ENCODE results near the gene MLLT6. TPM values are rescaled to one million over a fixed set of nuclear protein-coding genes. Genes with fewer than 3 reads are reported as not detected.

MLLT6 gene
- total and polyA plus RNA-seq, 10 of the 15 experiments (the other 5 are each of a cell fraction or from before 2014, with no cell fraction given), result 4.8 to 105 (median 36.3) TPM

DNA sequence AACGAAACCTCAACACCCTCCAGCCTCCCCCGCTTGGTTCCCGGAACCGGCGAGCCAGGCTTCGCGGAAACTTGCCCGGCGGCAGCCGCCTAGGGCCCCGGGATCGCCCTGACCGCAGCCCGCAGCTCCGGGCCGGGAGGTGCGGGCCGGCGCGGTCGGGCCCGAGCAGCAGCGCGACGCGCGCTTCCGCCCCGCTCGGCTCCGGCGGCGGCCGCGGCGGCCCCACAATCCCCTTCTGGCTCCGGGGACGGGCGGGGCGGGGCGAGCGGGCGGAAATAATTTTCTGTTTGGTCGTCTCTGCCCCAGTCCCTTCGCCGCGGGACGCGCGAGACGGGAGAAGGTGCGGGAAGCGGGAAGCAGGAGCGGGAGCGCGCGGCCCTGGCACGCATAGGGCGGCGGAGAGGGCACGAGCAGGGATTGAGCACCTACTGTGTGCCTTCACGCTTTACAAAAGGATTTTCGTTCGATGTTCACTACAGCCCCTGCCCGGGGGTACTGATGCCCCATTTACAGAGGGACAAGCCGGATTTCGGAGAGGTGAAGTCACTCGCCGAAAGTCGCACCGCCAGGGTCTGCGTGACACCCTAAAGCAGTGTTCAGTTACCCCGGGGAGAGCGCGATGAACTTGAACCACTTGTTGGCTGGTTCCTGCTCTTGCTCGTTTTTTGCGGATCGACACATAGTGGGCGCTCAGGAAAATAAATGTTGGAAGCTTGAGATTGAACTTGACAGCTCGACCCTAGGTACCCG, 2.7 kb upstream of the MLLT6 start:
- WGBS (ENCODE audit: insufficient coverage, insufficient replicate concordance, low lambda C conversion rate, missing lambda C conversion rate), result 1% methylated on average over 66 of the region's 81 CpGs
- RAD21 ChIA-PET (ENCODE audit: unreplicated experiment), result interaction anchor here (1.5 to 2.0 kb wide), 2 partner anchors 22 to 25 kb away, joined by 3 to 13 read pairs; no protein-coding TSS in a partner anchor
- Histone ChIP-seq H3K9ac (ENCODE audit: control insufficient read depth, insufficient read depth, low read length) (peak overlapping the region; percentile 100), H2AFZ (ENCODE audit: control insufficient read depth, low read depth, low read length) (peak overlapping the region; percentile 35; the same call in 1 of the 2 replicates), H3K79me2 (ENCODE audit: control insufficient read depth, insufficient read depth, low read length) (peaks cover 44% of the 10 kb centered on the region), H4K20me1 (ENCODE audit: control insufficient read depth, insufficient read depth) (no peaks in the 10 kb centered on the region), H3K27ac (ENCODE audit: control insufficient read depth, insufficient read depth) (peak overlapping the region; percentile 100), H3K4me1 (ENCODE audit: control insufficient read depth, insufficient read depth, low read length) (peaks cover 27% of the 10 kb centered on the region), H3K36me3 (ENCODE audit: control insufficient read depth in 2 of 2, insufficient read depth in 2 of 2, low read length in 1 of 2) (peaks cover 0 to 2% of the 10 kb centered on the region in 2 experiments; a peak in 1 of 4 replicates), H3K27me3 (replicated peaks in 1 of 2; ENCODE audit: control insufficient read depth in 2 of 2, insufficient read depth in 2 of 2, low read length in 1 of 2) (no peaks in the 10 kb centered on the region), H3K4me2 (ENCODE audit: control insufficient read depth, insufficient read depth) (peak overlapping the region; percentile 99), H3K9me3 (replicated peaks; ENCODE audit: control insufficient read depth, insufficient read depth, low read length) (no peaks in the 10 kb centered on the region), H3K4me3 (peak overlapping the region; percentile 91)
- ATAC-seq (peak; percentile 38), DNase-seq (ENCODE audit: low read depth, low spot score) (no peak), FAIRE-seq (no peak)
- POLR2A ChIA-PET, result interaction anchor here (1.3 to 2.0 kb wide), 4 partner anchors 16 to 50 kb away, joined by 5 to 7 read pairs (median 6); partner anchors contain the start of gene PSMB3
- SMC1A ChIA-PET (ENCODE audit: uncharacterized antibody, unreplicated experiment), result interaction anchor here (1.5 to 1.6 kb wide), 3 partner anchors 9 to 144 kb away, joined by 3 to 5 read pairs (median 4); partner anchors contain the start of gene EPOP
- CTCF ChIA-PET, result interaction anchor here (1.2 kb wide), 1 partner anchor 26 kb away, joined by 4 read pairs; no protein-coding TSS in a partner anchor
- TSS peak; percentile 82 for BruUV-seq (replicated peaks)
- intact Hi-C loops (cut with micrococcal nuclease; ENCODE audit: unreplicated experiment) (loop anchor here (2.0 kb wide), 1 partner anchor 28 kb away; the partner anchor contains the start of gene CISD3), in situ Hi-C loops (cut with MboI) (no loop called here)
- TF ChIP-seq SUPT20H (IDR thresholded peaks at IDR 0.05; ENCODE audit: borderline replicate concordance, control insufficient read depth, low read depth, low read length) (no peak), POLR2AphosphoS2 (IDR thresholded peaks at IDR 0.05; ENCODE audit: low read depth, low read length) (peak; percentile 94), EED (IDR thresholded peaks at IDR 0.05; ENCODE audit: low read depth) (peak; percentile 86), CBX3 (IDR thresholded peaks at IDR 0.05; ENCODE audit: borderline replicate concordance, low read depth) (no peak), GABPA (IDR thresholded peaks at IDR 0.05; ENCODE audit: low read depth) (peak; percentile 27; the same call in 1 of the 2 replicates), MEF2B (IDR thresholded peaks at IDR 0.05; ENCODE audit: partially characterized antibody, poor library complexity, severe bottlenecking) (no peak), REST (IDR thresholded peaks at IDR 0.05; ENCODE audit: low read depth, low read length) (no peak), CHD4 (IDR thresholded peaks at IDR 0.05) (no peak), MTA3 (IDR thresholded peaks at IDR 0.05; ENCODE audit: borderline replicate concordance, low read length) (no peak), MYC (IDR thresholded peaks at IDR 0.05; ENCODE audit: insufficient read depth, insufficient read length, insufficient replicate concordance, low read length, severe bottlenecking) (peak; percentile 42), NR2C1 (IDR thresholded peaks at IDR 0.05) (peak; percentile 91), ZSCAN29 (IDR thresholded peaks at IDR 0.05) (0 out of 2 replicates have a peak, but pooled peaks have one; percentile 12), PAX5 (IDR thresholded peaks at IDR 0.05; ENCODE audit: borderline replicate concordance, low read depth, low read length) (no peak), ZBED1 (IDR thresholded peaks at IDR 0.05; ENCODE audit: borderline replicate concordance) (no peak; the same call in 1 of the 2 replicates)
- TF ChIP-seq, protein P1, sequence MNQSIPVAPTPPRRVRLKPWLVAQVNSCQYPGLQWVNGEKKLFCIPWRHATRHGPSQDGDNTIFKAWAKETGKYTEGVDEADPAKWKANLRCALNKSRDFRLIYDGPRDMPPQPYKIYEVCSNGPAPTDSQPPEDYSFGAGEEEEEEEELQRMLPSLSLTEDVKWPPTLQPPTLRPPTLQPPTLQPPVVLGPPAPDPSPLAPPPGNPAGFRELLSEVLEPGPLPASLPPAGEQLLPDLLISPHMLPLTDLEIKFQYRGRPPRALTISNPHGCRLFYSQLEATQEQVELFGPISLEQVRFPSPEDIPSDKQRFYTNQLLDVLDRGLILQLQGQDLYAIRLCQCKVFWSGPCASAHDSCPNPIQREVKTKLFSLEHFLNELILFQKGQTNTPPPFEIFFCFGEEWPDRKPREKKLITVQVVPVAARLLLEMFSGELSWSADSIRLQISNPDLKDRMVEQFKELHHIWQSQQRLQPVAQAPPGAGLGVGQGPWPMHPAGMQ (IDR thresholded peaks at IDR 0.05; ENCODE audit: borderline replicate concordance), result no peak
- TF ChIP-seq, protein P2, sequence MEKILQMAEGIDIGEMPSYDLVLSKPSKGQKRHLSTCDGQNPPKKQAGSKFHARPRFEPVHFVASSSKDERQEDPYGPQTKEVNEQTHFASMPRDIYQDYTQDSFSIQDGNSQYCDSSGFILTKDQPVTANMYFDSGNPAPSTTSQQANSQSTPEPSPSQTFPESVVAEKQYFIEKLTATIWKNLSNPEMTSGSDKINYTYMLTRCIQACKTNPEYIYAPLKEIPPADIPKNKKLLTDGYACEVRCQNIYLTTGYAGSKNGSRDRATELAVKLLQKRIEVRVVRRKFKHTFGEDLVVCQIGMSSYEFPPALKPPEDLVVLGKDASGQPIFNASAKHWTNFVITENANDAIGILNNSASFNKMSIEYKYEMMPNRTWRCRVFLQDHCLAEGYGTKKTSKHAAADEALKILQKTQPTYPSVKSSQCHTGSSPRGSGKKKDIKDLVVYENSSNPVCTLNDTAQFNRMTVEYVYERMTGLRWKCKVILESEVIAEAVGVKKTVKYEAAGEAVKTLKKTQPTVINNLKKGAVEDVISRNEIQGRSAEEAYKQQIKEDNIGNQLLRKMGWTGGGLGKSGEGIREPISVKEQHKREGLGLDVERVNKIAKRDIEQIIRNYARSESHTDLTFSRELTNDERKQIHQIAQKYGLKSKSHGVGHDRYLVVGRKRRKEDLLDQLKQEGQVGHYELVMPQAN (conservative IDR thresholded peaks at IDR 0.05), result peak; percentile 65
